ENCODE results near the gene BMP5. TPM values are rescaled to one million over a fixed set of nuclear protein-coding genes. Genes with fewer than 3 reads are reported as not detected.

Gene BMP5
- total RNA-seq, 1 donor from 2014 or later = 2.2 TPM

DNA sequence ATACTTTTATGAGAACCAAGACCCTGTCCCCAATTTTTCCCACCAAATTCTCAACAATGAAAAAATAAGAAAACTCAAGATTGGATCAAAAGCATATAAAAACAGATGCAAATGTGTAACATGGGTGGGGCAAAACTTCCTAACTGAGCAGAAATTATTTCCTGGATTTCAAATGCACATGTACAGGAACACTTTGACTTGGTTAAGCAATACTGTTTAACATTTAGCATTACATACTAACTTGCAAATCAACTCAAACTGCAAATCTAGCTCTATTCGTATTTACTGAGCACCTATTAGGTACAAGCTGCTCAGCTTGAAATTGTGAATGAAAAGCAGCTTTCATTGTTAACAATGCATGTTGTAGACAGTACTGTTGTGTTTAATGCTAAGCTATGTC is 40.2 kb downstream of the BMP5 start:
- no peak for DNase-seq (ENCODE audit: low read depth, low spot score)
- Mint-ChIP-seq H3K4me3 (no peak overlapping the region), H3K9me3 (peaks cover 5% of the 10 kb centered on the region), H3K27ac (ENCODE audit: unreplicated experiment) (no peak overlapping the region), H3K4me1 (no peaks in the 10 kb centered on the region), H3K36me3 (ENCODE audit: low read depth) (no peaks in the 10 kb centered on the region), H3K27me3 (ENCODE audit: low read depth) (no peaks in the 10 kb centered on the region)
- TF ChIP-seq CTCF (conservative IDR thresholded peaks at IDR 0.05) = no peak

DNA sequence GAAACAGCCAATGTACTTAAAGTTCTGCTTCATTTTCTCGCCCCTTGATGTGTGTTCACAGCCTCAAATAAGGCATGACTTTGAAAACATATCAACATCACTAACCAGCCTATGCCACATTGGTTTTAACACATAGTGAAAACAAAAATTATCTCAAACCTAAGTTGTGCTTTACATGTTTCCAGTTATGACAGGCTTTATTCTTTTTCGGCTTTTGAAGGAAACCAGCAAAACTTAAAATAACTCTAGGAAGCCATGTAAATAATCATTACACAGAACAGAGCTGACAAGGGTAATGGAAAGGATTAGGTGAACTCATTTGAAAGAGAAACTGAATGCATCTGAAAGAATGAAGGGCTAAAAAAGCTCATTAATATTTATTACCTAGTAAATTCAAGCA is 42.1 kb downstream of the BMP5 start:
- Mint-ChIP-seq H3K27ac (ENCODE audit: unreplicated experiment) (no peak overlapping the region), H3K27me3 (ENCODE audit: low read depth) (no peaks in the 10 kb centered on the region), H3K36me3 (ENCODE audit: low read depth) (no peaks in the 10 kb centered on the region), H3K4me1 (peaks cover under 1% of the 10 kb centered on the region), H3K4me3 (no peak overlapping the region), H3K9me3 (peaks cover 5% of the 10 kb centered on the region)
- no peak for TF ChIP-seq CTCF (conservative IDR thresholded peaks at IDR 0.05)
- DNase-seq (ENCODE audit: low read depth, low spot score) = no peak

DNA sequence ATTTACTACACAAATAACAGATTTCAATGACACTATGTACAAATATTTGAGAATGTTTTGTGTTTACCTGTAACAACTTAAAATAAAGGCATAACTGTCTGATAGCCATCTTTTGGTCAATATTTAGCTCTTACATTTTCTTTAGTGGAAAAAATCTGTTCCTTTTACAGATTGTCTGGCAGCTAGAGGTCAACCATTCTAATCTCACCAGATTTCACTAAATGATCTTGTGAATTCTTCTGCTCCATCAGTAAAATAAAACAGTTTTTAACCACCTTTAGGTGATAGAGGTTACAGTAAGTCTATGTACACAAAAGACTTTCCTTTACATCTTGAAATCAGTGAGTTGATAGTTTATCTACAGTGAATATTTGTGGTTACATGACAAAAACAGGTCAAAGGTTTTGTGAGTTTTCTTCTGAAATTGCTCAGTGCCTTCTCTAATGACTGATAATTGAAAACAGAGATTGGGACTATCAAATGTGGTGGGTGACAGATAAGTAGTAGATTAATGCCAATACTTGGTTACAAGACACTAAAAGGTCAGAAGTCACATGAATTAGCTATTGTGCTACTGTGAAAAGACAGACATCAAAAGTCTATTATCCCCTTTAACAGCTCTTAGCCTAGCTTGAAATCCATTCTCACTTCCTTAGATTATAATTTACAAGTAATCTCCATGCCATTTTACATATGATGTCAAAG is 47.4 kb downstream of the BMP5 start:
- Mint-ChIP-seq H3K9me3 (no peaks in the 10 kb centered on the region), H3K27me3 (ENCODE audit: low read depth) (no peaks in the 10 kb centered on the region), H3K4me1 (peaks cover 38% of the 10 kb centered on the region), H3K4me3 (no peak overlapping the region), H3K36me3 (ENCODE audit: low read depth) (no peaks in the 10 kb centered on the region), H3K27ac (ENCODE audit: unreplicated experiment) (no peak overlapping the region)
- no peak for DNase-seq (ENCODE audit: low read depth, low spot score)
- no peak for TF ChIP-seq CTCF (conservative IDR thresholded peaks at IDR 0.05)

DNA sequence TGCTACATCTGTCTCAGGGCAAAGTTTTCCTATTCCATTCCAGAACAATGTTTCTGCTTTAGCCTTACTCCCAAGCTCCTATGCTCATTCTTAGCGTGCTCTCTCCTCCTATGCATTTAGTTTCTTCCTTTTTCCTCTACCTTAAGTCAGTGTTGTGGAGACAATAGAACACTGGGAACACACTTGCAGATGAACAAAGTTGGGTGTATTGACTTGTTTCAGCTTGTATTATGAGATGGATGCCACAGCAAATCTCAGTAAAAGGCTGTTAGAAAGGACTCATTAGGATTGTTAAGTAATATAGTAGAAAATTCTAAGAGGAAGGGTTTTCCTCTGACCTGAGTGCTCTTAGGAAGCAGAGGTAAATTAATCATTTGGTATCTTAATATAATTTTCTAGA is 48.4 kb downstream of the BMP5 start:
- Mint-ChIP-seq H3K4me3 (peak overlapping the region; percentile 1), H3K27ac (ENCODE audit: unreplicated experiment) (peak overlapping the region; percentile 54), H3K27me3 (ENCODE audit: low read depth) (no peaks in the 10 kb centered on the region), H3K4me1 (peaks cover 38% of the 10 kb centered on the region), H3K36me3 (ENCODE audit: low read depth) (no peaks in the 10 kb centered on the region), H3K9me3 (no peaks in the 10 kb centered on the region)
- no peak for DNase-seq (ENCODE audit: low read depth, low spot score)
- no peak for TF ChIP-seq CTCF (conservative IDR thresholded peaks at IDR 0.05)

DNA sequence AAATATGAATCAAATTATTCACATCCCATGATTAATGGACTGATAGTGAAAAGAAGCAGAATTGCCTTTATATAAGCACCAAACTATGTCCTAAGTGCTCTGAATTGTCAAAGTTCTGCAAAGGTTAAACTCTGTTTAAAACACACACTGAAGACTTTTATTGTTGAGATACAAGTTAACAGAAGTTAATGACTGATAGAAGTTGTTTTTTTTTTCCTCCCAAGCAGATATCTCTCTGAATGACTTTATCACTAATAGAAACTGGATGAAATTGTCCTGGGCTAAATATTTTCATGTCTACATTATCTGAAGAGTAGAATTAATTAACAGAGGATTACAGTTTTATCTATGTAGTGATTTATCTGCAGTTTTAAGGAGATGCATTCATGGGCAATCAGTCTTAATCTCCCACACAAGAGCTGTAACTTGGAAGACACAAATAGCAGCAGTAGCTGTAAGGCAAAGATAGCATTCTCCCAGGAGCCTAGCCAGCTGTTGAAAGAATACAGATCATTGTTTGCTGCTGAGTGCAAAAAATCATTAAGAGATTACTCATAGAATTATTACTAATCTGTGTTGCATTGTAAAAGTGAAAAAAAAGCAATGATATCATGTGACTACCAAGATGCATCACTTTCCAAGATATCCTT is 49.9 kb downstream of the BMP5 start:
- peak overlapping the region; percentile 92 for H3K27ac Mint-ChIP-seq (ENCODE audit: unreplicated experiment)
- peak overlapping the region; percentile 4 for H3K4me3 Mint-ChIP-seq

More for the DNA sequence above, 49.9 kb downstream of the BMP5 start:
- peaks cover 38% of the 10 kb centered on the region for H3K4me1 Mint-ChIP-seq
- no peaks in the 10 kb centered on the region for H3K9me3 Mint-ChIP-seq
- DNase-seq (ENCODE audit: low read depth, low spot score) = no peak
- H3K36me3 Mint-ChIP-seq (ENCODE audit: low read depth) = no peaks in the 10 kb centered on the region
- H3K27me3 Mint-ChIP-seq (ENCODE audit: low read depth) = no peaks in the 10 kb centered on the region
- TF ChIP-seq CTCF (conservative IDR thresholded peaks at IDR 0.05) = no peak

Measured in neural crest cell (in vitro differentiated cells).